GM12873 (cell line): Measurements from ENCODE around the gene DTL.

Source experiments
- TF ChIP-seq, protein P1 (sequence below): IDR thresholded peaks from 2 replicates; pipeline ENCODE4 v1.5.1; 2012; ENCODE audit warnings: low read depth, mild to moderate bottlenecking, moderate library complexity, low read length, control low read depth; ENCODE audit not compliant: insufficient read depth; ENCODE audit errors: missing control alignments

Gene DTL

DNA sequence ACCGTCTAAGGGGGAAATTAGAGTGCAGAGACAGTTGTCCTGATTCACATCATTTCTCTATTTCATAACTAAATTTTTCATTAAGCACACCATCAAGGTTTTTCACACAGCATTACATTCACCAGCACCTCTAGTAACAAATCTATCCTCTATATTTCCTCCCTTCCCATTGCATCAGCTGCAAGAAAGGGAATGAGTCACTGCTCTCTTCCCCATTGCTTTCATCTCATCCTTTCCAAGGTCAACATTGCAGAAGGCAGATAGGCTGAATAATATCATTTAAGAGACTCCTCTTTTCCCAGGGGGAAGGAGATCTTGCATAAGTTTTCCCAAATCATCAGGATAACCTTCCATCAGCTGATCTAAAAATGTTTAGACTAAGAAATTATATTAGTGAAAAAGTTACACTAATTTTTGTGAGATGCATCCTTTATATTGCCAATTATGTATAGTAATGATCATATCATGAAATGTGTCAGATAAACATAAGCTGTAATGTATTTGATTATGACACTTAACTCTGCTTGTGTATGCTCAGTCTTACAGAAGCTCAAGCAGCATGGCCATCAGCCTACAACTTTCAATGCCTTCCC is 4.5 kb upstream of the DTL start:
- TF ChIP-seq, protein P1, sequence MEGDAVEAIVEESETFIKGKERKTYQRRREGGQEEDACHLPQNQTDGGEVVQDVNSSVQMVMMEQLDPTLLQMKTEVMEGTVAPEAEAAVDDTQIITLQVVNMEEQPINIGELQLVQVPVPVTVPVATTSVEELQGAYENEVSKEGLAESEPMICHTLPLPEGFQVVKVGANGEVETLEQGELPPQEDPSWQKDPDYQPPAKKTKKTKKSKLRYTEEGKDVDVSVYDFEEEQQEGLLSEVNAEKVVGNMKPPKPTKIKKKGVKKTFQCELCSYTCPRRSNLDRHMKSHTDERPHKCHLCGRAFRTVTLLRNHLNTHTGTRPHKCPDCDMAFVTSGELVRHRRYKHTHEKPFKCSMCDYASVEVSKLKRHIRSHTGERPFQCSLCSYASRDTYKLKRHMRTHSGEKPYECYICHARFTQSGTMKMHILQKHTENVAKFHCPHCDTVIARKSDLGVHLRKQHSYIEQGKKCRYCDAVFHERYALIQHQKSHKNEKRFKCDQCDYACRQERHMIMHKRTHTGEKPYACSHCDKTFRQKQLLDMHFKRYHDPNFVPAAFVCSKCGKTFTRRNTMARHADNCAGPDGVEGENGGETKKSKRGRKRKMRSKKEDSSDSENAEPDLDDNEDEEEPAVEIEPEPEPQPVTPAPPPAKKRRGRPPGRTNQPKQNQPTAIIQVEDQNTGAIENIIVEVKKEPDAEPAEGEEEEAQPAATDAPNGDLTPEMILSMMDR = no peak

DNA sequence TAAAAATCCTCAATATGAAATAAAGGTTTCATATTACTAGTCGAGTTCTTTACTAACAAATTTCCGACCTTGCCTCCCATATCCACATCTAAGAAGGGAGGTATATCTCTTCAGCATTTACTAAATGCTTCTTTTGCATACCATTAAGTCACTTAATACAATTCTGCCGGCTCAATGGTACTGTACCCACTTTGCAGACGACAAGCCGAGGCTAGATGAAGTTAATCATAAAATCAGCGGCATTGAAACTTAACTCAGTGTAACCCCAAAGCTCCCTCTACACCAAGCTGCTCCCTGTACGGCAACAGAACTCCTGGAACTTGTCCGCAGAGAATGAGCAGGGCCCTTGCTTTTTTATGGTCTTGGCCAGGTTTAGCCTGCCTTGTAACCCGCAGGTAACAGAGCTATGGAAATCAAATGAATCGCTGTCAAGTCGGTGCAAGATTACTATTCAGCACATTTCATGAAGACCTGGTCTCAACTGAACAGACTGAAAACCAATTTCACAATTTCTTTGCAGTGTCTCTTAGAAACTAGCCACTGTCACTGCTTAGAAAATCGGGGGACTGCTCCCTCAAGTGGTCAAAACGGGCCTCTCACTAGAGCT is 929 bp upstream of the DTL start:
- TF ChIP-seq, protein P1 = no peak

DNA sequence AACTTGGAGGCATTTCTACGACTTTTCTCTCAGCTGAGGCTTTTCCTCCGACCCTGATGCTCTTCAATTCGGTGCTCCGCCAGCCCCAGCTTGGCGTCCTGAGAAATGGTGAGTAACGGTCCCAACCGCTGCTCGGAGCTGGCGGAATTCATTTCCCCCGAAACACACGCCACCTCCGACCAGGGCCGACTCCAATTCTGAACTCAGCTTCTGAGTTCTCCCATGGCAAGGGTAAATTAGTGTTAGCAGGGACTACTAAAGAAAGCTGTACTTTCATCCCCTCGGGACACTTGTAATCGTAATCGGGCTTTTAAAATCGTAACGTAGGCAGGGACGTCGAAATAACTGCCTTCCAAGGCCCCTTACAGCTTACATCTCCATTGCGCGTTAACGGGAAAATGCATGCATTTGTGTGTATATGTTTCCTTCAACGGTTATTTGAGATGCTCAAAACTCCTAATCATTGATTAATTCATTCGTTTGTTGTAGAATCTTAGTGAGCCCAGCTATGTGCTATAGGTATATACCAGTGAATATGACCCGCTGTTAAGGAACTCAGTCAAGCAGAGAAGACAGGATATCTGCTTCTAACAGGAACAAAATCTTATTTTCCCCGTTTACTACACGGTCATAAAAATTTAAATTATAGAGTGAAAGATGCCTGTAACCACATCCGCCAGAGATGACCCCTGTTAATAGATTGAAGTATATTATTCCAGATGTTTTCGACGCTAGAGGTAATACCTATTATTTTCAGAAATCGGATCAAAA is 472 bp downstream of the DTL start:
- TF ChIP-seq, protein P1 = no peak

DNA sequence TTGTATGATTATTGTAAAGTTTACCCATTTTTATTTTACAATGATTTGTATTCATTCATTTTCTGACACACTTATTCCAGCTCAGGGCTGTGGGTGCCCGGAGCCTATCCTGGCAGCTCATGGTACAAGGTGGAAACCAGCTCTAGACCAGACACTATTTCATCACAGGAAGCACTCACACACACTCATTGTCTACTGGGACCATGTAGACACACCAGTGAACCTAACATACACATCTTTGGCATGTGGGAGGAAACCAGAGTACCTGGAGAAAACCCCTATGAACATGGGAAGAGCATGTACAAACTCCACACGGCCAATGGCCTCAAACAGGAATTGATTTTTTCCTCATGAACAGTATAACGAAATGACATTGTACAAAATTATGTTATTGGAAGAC is 2.4 kb downstream of the DTL start:
- TF ChIP-seq, protein P1 = no peak

DNA sequence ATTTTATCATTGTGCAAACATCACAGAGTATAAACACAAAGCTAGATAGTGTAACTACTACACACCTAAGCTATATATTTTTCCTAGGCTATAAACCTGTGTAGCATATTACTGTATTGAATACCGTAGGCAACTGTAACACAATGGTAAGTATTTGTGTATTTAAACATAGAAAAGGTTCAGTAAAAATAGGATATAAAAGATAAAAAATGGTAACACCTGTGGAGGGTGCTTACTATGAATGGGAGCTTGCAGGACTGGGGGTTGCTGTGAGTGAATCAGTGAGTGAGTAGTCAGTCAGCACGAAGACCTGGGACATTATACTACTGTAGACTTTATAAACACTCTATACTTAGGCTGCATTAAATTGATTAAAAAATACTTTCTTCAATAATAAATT is 4.1 kb downstream of the DTL start:
- TF ChIP-seq, protein P1 = no peak

DNA sequence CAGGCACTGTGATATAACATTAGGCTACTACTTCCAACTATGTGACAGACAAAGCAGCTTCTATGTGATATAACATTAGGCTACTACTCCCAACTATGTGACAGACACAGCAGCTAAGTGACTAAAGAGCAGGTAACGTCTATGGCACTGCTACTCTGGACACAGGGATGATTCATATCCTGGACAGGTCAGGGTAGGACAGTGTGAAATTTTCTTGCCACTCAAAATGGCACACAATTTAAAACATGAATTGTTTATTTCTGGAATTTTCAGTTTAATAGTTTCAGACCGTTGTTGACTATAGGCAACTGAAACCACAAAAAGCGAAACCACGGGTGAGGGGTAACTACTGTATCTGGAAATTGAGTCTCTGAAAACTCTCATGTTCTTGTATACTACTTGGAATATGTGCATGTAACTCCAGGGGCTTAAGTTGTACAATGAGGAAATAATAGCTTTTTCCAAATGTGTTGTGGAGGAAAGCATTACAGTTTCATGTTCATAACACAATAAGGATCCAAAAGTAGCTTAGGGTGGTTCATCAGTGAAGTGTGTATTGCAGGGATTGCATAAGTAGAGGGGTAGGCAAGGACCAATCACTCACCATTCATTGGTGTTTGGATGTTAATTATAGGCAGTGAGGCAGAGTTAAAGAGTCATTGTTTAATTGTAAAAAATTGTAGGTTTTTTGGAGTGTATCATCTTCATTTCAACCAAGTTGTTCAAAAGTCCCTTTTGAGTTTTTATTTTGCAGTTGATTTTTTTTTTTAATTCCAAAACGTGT is 5.3 kb downstream of the DTL start:
- TF ChIP-seq, protein P1 = no peak

DNA sequence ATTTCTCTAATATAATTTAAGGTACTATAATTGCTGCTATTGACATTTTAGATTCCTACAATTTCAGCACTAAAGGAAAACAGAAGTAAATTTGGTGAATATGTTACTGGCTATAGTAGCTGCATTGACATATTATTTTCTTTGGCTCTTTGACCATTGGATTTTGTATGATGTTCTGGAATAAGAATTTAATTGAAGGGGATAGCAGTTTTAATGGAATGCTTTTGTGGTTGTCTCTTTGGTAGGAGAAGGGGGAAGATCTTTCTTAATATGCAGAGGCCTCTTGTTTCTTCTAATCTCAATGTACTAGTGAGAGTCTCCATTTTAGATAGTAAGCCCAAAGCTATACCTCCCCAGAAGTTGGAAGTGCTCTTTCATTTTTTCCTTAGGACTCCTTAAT is 6.9 kb downstream of the DTL start:
- TF ChIP-seq, protein P1 = no peak
